Measurements from ENCODE around the gene HGF.

HGF gene

DNA sequence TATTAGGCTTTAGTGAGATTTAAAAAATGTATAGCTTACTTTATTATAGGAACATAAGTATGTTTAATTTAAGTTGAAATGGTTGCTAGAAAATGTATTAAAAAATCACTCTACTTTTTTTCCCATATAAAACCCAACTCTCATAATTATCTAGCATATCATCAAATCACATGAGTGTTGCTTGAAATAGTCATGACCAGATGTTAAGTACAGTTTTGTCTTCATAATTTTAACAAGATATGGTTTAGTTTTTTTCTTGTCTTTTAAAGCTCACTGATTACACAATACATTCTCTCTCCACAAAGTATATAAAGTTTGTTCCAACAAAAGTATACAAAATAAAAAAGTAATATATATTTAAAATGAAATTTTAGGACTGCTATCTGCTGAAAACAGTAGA, 82.8 kb downstream of the HGF start:
- Histone ChIP-seq H3K27me3 (no peaks in the 10 kb centered on the region), H3K4me3 (ENCODE audit: low read depth in 1 of 2, low read length in 1 of 2) (no peak overlapping the region), H3K9me3 (no peaks in the 10 kb centered on the region), H3K36me3 (no peaks in the 10 kb centered on the region), H3K27ac (no peak overlapping the region), H3K4me1 (ENCODE audit: control insufficient read depth in 1 of 2, insufficient read depth in 1 of 2, low read depth in 1 of 2, low read length in 1 of 2) (no peaks in the 10 kb centered on the region)
- TF ChIP-seq, protein P1, sequence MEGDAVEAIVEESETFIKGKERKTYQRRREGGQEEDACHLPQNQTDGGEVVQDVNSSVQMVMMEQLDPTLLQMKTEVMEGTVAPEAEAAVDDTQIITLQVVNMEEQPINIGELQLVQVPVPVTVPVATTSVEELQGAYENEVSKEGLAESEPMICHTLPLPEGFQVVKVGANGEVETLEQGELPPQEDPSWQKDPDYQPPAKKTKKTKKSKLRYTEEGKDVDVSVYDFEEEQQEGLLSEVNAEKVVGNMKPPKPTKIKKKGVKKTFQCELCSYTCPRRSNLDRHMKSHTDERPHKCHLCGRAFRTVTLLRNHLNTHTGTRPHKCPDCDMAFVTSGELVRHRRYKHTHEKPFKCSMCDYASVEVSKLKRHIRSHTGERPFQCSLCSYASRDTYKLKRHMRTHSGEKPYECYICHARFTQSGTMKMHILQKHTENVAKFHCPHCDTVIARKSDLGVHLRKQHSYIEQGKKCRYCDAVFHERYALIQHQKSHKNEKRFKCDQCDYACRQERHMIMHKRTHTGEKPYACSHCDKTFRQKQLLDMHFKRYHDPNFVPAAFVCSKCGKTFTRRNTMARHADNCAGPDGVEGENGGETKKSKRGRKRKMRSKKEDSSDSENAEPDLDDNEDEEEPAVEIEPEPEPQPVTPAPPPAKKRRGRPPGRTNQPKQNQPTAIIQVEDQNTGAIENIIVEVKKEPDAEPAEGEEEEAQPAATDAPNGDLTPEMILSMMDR (IDR thresholded peaks at IDR 0.05), result no peak

DNA sequence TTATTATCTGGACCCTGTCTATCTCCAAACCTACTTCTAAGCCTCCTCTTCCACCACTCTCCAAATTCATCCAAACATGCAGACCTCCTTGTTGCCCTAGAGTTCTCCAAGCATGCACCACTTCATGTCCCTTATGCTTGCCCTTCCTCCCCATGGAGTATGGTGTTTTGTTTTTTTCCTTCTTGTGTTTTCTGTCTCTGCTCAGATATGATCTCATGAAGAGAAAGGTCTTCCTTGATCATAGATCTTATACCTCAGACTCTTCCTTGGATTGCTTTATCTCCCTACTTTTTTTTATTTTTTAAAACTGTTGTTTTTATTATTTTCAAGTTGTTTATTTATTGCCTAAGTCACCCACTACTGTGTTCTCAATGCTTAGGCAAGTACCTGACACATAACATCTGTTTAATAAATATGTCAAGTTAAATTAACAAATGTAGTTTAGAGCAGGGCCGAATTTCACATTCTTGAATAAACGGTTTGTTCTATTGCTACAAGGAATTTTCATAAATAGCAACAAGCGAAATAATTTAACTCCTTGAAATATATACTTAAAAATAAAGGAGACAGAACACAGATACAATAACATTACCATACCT, 84.5 kb downstream of the HGF start:
- no peaks in the 10 kb centered on the region for H3K36me3 ChIP-seq
- no peaks in the 10 kb centered on the region for H3K4me1 ChIP-seq (ENCODE audit: control insufficient read depth in 1 of 2, insufficient read depth in 1 of 2, low read depth in 1 of 2, low read length in 1 of 2)
- TF ChIP-seq, protein P1 (IDR thresholded peaks at IDR 0.05), result no peak
- H3K27me3 ChIP-seq, result no peaks in the 10 kb centered on the region
- no peak overlapping the region for H3K27ac ChIP-seq
- H3K4me3 ChIP-seq (ENCODE audit: low read depth in 1 of 2, low read length in 1 of 2), result no peak overlapping the region
- no peaks in the 10 kb centered on the region for H3K9me3 ChIP-seq

DNA sequence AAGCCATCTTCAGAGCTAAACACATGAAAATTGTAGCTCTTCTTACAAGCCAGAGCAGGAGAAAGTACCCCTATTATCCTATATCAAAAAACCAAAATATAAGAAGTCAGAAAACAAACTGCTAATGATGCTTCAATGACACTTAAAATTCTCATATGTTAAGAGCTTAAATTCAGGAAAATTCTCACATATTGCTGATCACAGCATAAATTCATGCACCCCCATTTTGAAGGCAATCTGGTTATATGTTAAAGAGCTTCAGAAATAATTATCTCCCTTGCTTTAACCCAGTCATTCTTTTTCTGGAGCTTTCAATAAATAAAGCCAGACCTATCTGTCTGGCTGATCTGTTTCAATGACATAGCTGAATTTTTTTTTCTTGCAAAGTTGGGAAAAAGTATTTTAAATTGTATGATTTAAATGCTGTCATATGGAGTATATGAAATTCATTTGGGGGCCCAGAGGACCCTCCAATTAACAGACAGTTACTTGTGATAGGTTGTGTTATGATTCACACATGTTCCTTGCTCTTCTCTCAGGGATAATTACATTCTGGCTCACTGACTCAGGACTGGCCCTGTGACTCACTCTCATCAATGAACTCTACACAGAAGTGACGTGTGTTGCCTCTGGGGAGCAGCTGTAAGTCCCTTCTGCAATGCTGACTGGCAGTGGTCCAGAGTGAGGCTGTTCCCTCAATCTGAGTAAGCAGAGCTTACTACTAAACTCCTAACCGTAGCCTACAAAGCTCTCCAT, 85.2 kb downstream of the HGF start:
- no peaks in the 10 kb centered on the region for H3K4me1 ChIP-seq (ENCODE audit: control insufficient read depth in 1 of 2, insufficient read depth in 1 of 2, low read depth in 1 of 2, low read length in 1 of 2)

GRCh38 chr7:81684033-81684432, 85.8 kb downstream of the HGF start:
- no peak overlapping the region for H3K27ac ChIP-seq
- TF ChIP-seq, protein P1 (IDR thresholded peaks at IDR 0.05), result no peak

More for the DNA sequence above, 85.2 kb downstream of the HGF start:
- no peaks in the 10 kb centered on the region for H3K9me3 ChIP-seq
- no peak overlapping the region for H3K4me3 ChIP-seq (ENCODE audit: low read depth in 1 of 2, low read length in 1 of 2)
- no peaks in the 10 kb centered on the region for H3K36me3 ChIP-seq
- H3K27me3 ChIP-seq, result no peaks in the 10 kb centered on the region
- H3K27ac ChIP-seq, result no peak overlapping the region
- TF ChIP-seq, protein P1 (IDR thresholded peaks at IDR 0.05), result no peak

DNA sequence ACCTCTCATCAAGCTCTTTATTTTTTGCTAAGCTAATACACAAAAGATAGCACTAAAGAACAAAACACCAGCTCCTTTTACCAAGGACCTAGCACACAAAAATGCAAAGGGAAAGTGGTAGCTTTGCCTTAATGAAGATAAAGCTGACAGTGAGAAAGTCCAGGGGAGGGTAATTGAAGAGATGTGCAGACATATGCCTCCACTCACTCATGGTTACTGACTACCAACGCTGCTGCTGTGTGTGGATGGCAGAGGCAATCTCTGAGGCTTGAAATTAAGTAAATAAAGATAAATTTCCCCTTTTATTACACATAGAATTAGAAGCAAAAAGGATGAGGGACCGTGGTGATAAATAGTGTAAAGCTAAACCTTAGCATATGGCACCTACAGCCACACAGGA, 87.0 kb downstream of the HGF start:
- H3K36me3 ChIP-seq, result no peaks in the 10 kb centered on the region
- H3K4me1 ChIP-seq (ENCODE audit: control insufficient read depth in 1 of 2, insufficient read depth in 1 of 2, low read depth in 1 of 2, low read length in 1 of 2), result no peaks in the 10 kb centered on the region
- H3K27me3 ChIP-seq, result no peaks in the 10 kb centered on the region
- no peak overlapping the region for H3K27ac ChIP-seq
- no peak overlapping the region for H3K4me3 ChIP-seq (ENCODE audit: low read depth in 1 of 2, low read length in 1 of 2)
- TF ChIP-seq, protein P1 (IDR thresholded peaks at IDR 0.05), result no peak
- no peaks in the 10 kb centered on the region for H3K9me3 ChIP-seq

More at GRCh38 chr7:81684033-81684432, 85.8 kb downstream of the HGF start:
- Histone ChIP-seq H3K4me3 (ENCODE audit: low read depth in 1 of 2, low read length in 1 of 2) (no peak overlapping the region), H3K27me3 (no peaks in the 10 kb centered on the region), H3K36me3 (no peaks in the 10 kb centered on the region), H3K4me1 (ENCODE audit: control insufficient read depth in 1 of 2, insufficient read depth in 1 of 2, low read depth in 1 of 2, low read length in 1 of 2) (no peaks in the 10 kb centered on the region), H3K9me3 (no peaks in the 10 kb centered on the region)
